HG03025 (cell line): ENCODE measurements around the gene PTPN9.
"Not testable (repeated sequence)": the region's sequence is repeated elsewhere in the genome, so short reads cannot be mapped to it uniquely, and the experiment has no call there.

Experiments used
- ATAC-seq: cut with Tn5 transposase; IDR thresholded peaks from one replicate; pipeline ENCODE4 v1.9.1; 2021; ENCODE audit warnings: mild to moderate bottlenecking, moderate library complexity; ENCODE audit not compliant: unreplicated experiment, low FRiP score

Gene PTPN9

DNA sequence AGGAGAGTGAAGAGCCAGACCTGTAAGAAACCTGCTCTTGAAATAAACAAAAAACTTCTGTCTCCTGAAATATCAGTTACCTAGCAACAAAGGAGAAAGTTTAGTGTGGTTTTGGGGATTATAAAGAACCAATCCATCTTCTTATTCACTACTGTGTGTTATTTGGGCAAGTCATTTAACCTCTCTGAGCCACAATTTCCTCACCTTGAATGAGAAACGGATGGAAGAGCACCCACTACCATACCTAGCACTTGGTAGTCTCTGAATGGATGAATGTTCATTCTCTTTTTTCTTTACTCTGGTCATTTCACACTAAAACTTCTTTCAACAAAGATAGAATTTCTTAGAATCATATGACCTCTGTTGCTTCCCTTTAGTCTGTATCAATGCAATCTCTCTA lies 45.2 kb downstream of the PTPN9 start:
- ATAC-seq = no peak

GRCh38 chr15:75532413-75533250 lies 46.5 kb downstream of the PTPN9 start:
- no peak for ATAC-seq

- ATAC-seq = no peak
These were observed 48.1 kb downstream of the PTPN9 start for GRCh38 chr15:75531041-75531450.

DNA sequence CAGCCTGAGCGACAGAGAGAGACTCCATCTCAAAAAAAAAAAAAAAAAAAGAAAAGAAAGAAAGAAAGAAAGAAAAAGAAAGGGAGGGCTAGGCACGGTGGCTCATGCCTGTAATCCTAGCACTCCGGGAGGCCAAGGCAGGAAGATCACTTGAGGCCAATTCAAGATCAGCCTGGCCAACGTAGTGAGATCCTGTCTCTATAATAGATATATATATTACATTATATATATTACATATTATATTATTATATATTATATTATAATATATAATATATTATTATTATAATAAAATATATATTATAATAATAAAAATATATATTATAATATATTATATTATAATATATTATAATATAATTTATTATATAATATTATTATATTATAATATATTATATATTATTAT lies 48.9 kb downstream of the PTPN9 start:
- no peak for ATAC-seq

GRCh38 chr15:75525756-75526155 lies 53.4 kb downstream of the PTPN9 start:
- ATAC-seq = not testable (repeated sequence)

GRCh38 chr15:75523011-75523410 lies 56.1 kb downstream of the PTPN9 start:
- ATAC-seq = no peak

- no peak for ATAC-seq
These were observed 61.9 kb downstream of the PTPN9 start for GRCh38 chr15:75517233-75517632.

GRCh38 chr15:75508840-75509532 lies 70.1 kb downstream of the PTPN9 start:
- ATAC-seq = no peak

GRCh38 chr15:75502360-75502759 lies 76.8 kb downstream of the PTPN9 start:
- no peak for ATAC-seq

DNA sequence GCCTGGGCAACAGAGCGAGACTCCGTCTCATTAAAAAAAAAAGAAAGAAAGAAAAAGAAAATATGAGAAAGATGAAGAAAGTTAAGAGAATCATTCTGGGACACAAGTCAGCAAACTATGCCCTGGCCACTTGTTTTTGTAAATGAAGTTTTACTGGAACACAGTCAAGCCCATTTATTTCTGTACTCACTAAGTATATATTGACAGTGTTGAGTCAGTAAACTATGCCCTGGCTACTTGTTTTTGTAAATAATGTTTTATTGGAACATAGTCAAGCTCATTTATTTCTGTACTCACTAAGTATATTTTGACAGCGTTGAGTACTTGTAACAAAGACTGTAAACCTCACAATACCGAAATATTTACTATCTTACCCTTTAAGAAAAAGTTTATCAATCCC lies 85.4 kb downstream of the PTPN9 start:
- ATAC-seq = no peak

GRCh38 chr15:75483961-75484360 lies 95.2 kb downstream of the PTPN9 start:
- ATAC-seq = no peak

DNA sequence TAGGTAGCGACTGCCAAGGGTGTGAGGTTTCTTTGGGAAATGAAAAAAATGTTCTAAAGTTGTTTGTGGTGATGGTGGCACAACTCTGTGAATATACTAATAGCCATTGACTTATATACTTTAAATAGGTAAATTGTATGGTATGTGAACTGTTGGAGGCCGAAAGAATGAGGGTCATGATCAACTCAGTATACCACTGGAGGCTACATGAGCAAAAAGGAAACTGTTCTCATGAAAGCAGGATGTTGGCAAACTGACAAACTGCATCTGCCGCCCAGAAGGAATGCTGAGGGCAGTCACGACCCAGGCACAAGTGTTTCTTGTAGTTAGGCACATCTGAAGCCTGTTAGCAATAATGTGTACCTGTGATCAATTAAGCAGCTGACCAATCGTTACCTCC lies 95.6 kb downstream of the PTPN9 start:
- not testable (repeated sequence) for ATAC-seq

DNA sequence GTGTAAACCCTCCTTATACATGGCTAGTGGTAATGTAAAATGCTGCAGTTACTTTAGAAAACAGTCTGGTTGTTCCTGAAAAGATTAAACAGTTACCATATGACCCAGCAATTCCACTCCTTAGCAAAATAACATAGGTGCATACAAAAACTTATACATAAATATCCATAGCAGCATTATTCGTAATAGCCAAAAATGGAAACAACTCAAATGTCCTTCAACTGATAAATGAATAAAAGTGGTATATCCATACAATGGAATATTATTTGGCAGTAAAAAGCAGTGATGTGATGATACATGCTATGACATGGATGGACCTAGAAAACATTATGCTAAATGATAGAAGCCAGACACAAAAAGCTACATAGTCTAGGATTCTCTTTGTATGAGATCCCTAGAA lies 96.0 kb downstream of the PTPN9 start:
- ATAC-seq = no peak

DNA sequence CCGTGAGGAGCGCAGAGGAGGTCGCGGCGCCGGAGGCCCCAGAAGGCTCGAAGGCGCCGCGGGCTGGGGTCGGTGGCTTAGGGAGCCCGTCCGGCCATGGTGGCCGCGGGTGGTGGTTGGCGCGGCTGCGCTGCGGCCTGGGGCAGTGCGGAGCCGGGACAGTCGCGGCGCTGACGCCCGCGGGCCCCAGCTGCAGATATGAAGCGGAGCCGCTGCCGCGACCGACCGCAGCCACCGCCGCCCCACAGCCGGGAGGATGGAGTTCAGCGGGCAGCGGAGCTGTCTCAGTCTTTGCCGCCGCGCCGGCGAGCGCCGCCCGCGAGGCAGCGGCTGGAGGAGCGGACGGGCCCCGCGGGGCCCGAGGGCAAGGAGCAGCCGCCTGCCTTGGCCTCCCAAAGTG lies 98.7 kb downstream of the PTPN9 start:
- not testable (repeated sequence) for ATAC-seq

GRCh38 chr15:75479670-75480069 lies 99.4 kb downstream of the PTPN9 start:
- ATAC-seq = no peak

- not testable (repeated sequence) for ATAC-seq
These were observed 102.0 kb downstream of the PTPN9 start for GRCh38 chr15:75477094-75477493.

DNA sequence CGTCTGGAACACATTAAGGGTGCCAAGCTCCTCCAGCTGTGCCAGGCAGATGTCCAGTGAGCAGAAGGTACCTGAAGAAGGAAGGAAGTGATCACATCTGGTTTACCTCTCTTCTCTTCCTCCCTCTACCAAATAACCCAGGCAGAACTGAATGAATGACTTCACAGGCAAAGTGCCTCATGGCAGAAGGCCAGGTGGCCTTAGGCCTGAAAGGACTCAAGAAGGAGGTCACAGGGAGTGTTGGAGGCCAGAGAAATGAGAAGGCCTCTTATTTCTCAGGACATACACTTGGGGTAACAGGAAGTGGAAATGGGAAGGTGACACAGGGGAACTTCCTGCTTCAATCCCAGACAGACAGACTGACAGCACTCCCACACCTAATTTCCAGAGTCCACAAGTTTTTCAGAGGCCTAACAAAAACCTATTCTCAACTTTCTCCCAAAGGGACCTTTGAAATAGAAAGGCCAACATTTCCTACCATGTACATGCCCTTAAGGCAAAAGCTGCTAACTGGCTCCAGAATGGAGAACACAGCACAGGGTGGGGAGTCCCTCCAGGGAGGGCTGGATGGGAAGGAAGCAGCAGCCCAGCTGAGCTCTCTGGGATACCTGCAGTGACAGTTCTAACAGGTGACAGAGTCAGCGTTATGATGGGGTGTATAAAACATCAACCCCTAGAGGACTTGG lies 110.1 kb downstream of the PTPN9 start:
- no peak for ATAC-seq

- no peak for ATAC-seq
These were observed 118.5 kb downstream of the PTPN9 start for GRCh38 chr15:75460646-75461045.

DNA sequence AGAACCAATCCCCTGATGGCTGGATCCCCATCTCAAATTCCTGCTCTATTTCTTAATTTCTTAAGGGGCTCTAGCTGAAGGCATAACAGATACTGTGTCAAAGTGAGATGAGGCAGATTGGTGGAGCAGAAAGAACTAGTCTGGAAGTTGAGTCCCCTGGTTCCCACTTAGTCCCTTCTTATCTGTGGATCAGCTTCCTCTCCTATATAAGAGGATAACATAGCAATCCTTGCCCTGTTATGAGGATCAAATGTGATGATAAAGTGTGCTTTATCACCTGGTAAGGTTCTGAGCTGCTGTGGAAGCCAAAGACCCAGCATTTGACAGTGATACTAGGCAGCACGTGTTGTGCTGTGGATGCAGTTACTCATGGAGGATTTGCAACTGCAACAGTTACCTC lies 119.5 kb downstream of the PTPN9 start:
- ATAC-seq = no peak

DNA sequence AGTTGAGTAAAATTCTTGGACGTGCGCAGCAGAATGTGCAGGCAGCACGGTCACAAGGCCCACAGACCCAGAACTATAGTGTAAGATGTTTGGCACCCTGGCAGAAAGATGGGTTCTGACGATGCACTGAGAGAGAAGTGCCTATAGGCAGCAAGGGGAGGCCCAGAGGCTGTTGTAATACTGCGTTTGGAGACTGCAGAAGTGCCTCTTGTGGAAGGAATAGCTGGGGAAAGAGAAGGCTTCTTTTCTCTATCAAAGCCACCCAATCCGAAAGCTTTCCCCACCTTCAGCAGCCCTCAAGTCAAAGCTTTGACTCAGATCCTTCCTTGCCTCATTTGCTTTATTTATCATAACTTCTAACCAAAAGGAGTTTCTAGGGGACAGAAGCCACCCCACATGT lies 122.4 kb downstream of the PTPN9 start:
- no peak for ATAC-seq

- no peak for ATAC-seq
These were observed 123.1 kb downstream of the PTPN9 start for GRCh38 chr15:75455982-75456531.
